Sciatic nerve (tissue), 2 donors: Measurements from ENCODE around the gene THEMIS. TPM values are rescaled to one million over a fixed set of nuclear protein-coding genes. Genes with fewer than 3 reads are reported as not detected.

Source experiments
- ATAC-seq: fragments of 200-7000 bp; cut with Tn5 transposase; one replicate; pipeline ENCODE4 v1.9.1; 2020; ENCODE audit warnings: mild to moderate bottlenecking, moderate library complexity
- DNase-seq: peaks from one replicate; pipeline ENCODE4 v3.0.0-alpha.2; 2020; ENCODE audit warnings: low spot score
- intact Hi-C: fragments of 100-400 bp; cut with DNase I; formaldehyde crosslinking; loops from one replicate; pipeline ENCODE4 v1.14.2; 2022
- total RNA-seq: library from RNA; stranded (reverse); fragmentation: NEBNext Ultra II Directional; extraction: Animal tissue kit (Norgen Biotek cat#: 25700); gene quantifications from one replicate; pipeline ENCODE4 v1.2.1, GENCODE V29; 2021
- donor health status: DM: no; HTN: no; CAD: no.
- donor health status: DM: no; HTN: no; CAD: no.

Gene THEMIS
- total RNA-seq, 1 donor from 2014 or later: 1.3 TPM

- intact Hi-C loops: no loop called here
- no peak for ATAC-seq
- DNase-seq: no peak
Observed at GRCh38 chr6:127869183-127869582, 31.7 kb downstream of the THEMIS start.

- ATAC-seq (no peak), DNase-seq (no peak)
- intact Hi-C loops: no loop called here
Observed at GRCh38 chr6:127868338-127868737, 32.5 kb downstream of the THEMIS start.

DNA sequence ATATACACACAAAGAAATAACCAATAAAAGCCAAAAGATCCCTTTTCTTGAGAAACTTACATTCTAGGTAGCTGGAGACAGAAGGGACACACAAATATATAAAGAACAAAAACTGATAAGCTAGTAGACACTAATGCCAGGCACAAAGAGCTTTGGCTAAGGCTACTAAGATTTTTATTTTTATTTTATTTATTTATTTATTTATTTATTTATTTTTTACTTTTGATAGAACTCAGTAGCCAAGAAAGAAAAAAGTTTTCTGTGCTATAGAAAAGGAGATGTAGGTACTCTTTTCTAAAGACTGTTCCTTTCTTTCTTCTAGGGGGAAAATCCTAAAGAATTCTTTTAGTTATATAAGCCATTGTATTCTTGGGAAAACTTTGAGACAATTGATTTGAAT, 34.1 kb downstream of the THEMIS start:
- intact Hi-C loops: no loop called here
- ATAC-seq (no peak), DNase-seq (no peak)

GRCh38 chr6:127865108-127865507, 35.8 kb downstream of the THEMIS start:
- DNase-seq (no peak), ATAC-seq (no peak)
- intact Hi-C loops: no loop called here

- DNase-seq (no peak), ATAC-seq (no peak)
- intact Hi-C loops: no loop called here
Observed at GRCh38 chr6:127864701-127865100, 36.2 kb downstream of the THEMIS start.

DNA sequence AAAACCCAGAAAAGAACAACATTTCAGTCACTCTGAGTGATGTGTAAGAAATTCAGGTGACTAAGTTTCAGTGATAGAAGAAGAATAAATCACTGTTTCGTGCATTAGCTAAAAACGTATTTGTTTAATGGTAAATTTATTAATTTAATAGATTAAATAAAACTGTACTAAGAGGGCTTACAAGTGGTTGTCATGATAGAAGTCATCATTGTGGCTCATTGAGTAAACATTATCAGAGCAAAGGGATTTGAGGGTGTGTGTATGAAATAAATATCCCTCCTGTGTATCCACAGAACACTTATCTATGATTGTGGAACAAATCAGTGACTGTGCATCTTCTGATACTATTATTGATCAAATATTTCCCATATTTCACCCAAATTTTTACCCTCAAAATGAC, 40.1 kb downstream of the THEMIS start:
- no peak for DNase-seq
- ATAC-seq: no peak
- intact Hi-C loops: no loop called here

GRCh38 chr6:127859956-127860355, 40.9 kb downstream of the THEMIS start:
- intact Hi-C loops: no loop called here
- ATAC-seq: no peak
- DNase-seq: no peak

DNA sequence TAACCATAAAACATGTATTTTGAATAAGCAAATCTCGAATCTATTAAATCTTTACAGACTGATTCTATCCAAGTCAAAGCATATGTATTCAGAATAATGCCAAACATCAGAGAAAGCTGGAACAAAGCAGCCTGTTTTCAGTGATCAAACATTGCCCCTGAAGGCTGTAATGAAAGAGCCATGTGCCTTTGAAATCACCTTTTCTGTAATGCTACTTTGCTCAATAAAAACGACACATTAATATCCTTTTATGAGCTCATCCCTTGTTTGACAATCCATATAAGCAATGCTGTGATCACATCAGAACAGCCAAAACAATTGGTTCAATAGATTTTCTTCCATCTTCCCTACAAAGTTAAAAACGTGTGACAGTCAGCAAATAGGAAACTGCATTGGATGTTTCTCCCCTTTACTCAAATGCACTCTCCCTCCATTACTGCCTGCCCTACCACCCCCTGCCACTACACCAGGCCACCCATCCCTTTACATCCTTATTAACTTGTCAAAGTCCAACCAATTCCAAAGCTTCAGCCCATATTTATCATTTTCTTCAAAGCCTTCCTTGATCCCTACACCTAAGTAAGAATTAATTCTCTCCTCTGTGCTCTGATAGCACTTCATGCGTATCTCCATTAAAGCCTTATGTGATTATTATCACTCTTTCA, 42.0 kb downstream of the THEMIS start:
- ATAC-seq: no peak
- intact Hi-C loops: no loop called here
- no peak for DNase-seq

DNA sequence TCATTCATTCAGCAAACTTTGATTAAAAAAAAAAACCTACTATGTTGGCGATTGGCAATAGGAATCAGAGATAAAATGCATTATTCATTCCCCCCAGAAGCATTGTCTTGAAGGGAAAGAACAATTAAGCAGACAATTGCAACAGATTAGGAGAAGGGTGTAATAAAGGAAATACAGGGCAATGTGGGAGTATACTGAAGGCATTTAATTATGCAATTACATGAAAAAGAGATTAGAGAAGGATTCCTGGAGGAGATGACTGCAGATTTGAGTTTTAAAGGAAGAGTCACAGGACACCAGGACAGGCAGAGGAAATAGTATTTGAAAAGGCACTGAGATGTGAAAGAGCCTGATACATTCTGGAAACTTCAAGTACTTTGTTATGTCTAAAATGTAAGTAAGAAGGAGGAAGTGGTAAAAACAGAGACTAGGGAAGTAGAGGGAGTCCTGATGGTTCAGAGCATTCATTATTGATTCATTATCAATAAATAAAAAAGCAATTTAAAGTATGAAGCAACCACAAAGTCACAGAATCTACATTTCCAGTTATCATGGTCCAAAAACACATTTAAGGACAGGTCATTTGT, 43.7 kb downstream of the THEMIS start:
- ATAC-seq: no peak
- no peak for DNase-seq
- intact Hi-C loops: no loop called here

DNA sequence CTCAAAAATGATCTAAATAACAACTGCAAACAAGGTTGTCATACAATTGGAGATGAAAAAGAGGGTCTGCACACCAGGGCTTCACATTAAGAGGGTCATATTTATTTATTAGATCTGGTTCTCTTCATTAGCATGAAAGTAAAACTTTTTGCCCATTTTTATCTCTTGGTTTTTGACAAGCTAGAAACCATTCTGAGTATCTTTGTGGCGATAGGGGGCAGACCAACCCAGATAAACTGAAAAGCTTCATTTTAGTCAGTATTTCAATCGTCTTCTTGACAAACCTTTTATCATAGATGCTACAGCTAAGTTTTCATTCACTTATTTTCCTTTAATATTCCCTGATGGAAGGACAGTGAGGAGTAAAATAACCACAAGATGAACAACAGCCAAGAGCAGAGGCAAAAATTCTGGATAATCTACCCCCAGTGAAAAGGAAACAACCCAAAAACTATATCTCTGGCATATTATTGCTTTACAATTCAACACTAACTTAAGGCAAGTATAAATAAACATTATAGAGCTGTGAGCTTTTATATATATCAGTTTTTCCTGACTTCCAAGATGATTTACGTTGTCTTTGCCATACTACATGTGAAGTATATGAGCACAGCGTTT, 45.2 kb downstream of the THEMIS start:
- peak; percentile 49 for ATAC-seq
- DNase-seq: no peak
- intact Hi-C loops: no loop called here

- intact Hi-C loops: no loop called here
- no peak for ATAC-seq
- no peak for DNase-seq
Observed at GRCh38 chr6:127854009-127854408, 46.8 kb downstream of the THEMIS start.

DNA sequence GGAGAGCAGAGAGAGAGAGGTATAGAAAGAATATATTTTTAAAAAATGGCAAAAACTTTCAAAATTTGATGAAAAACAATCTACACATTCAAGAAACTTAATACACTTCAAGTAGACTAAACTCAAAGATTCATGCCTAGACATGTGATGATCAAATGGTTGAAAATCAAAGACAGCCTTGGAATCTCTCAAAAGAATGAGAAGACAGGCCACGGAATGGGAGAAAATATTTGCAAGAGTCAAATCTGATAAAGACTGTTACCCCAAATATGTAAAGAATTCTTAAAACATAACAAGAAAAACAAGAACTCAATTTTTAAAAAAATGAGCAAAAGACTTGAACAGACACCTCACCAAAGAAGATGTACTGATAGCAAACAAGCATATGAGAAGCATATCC, 49.7 kb downstream of the THEMIS start:
- intact Hi-C loops: no loop called here
- ATAC-seq (no peak), DNase-seq (no peak)

DNA sequence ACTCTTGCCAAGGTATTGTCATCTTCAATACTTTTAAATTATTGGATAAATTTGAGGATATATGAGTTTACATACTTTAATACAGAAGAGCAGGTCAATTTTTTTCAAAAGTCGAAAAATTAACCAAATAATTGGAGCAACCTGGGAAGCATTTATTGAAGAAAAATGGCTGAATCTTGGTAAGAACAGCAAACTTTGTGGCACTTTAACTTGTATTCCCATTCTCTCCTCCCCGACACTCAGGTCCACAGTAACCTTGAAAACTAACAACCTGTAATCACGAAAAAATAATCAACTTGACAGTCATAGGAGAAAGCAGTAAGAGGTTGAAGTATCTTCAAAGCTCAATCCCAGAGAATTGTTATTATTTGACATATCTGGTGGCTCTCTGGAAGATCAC, 55.6 kb downstream of the THEMIS start:
- ATAC-seq: no peak

DNA sequence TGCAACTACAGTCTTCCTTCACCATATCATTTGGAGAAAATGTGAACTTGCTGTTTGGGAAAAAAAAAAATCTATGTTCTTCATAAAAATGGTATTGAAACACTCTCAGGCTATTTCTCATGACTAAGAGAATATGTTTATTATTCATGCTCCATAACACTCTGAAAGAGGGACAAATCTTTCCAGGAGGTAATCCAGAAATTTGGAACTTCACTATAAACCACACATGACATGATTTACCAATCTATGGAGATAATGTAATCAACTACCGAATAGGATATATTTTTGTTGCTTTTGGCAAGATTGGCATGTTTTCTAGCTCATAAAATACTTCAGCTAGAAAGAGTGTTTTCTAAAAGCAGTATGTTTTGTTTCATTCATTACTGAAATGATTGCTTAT, 56.3 kb downstream of the THEMIS start:
- intact Hi-C loops: no loop called here
- ATAC-seq: no peak
- DNase-seq: no peak

More for the DNA sequence above, 55.6 kb downstream of the THEMIS start:
- intact Hi-C loops: no loop called here
- DNase-seq: no peak

DNA sequence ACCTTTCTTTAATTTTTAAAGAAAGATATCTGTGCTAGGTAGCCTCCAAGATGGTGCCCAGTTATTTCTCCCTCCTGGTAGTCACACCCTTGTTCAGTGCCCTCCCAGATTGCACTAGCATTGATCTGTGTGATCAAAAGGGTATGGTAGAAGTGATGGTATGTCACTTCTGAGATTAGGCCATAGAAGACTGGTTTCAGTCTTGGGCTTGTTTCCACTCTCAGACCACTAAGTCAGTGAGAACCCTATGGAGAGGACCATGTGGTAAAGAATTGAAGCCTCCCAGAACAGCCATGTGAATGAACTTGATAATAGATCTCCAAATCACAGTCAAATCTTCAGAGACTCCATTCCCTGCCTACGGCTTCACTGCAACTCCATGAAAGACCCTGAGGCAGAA, 57.3 kb downstream of the THEMIS start:
- ATAC-seq (no peak), DNase-seq (no peak)
- intact Hi-C loops: no loop called here

DNA sequence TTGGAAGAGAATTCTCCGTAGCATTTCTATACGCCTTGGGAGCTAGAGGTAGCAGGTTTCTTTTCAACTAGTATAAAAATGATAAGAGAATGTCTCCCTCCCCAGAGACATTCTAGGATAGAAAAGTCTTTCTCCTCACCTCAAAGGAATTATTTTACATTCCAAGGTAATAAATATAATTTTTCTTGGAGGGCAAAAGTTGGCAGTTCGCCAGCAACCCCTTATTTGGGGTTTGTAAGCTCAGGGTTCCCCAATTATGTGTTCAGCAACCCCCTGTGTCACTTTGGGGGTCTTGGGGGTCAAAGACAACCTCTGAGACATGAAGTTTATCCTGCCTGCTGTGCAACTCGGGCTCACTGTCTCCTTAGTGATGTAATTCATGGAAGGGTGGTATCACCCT, 58.3 kb downstream of the THEMIS start:
- ATAC-seq: no peak
- intact Hi-C loops: no loop called here

GRCh38 chr6:127841811-127842210, 59.0 kb downstream of the THEMIS start:
- intact Hi-C loops: no loop called here
- DNase-seq: no peak

More for the DNA sequence above, 58.3 kb downstream of the THEMIS start:
- DNase-seq: no peak

DNA sequence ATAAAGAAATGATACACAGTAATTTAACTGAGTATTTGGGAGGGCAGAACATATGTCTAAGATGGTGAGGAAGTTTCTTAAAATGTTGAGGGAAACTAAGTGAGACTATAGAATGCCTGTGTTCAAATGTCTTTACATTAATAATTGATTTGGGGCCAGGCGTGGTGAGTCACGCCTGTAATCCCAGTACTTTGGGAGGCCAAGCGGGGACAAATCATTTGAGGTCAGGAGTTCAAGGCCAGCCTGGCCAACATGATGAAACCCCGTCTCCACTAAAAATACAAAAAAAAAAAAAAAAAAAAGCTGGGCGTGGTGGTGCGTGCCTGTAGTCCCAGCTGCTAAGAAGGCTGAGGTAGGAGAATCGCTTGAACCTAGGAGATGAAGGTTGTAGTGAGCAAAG, 66.7 kb downstream of the THEMIS start:
- no peak for ATAC-seq
- no peak for DNase-seq
- intact Hi-C loops: no loop called here

More at GRCh38 chr6:127841811-127842210, 59.0 kb downstream of the THEMIS start:
- ATAC-seq: no peak

GRCh38 chr6:127833336-127833735, 67.5 kb downstream of the THEMIS start:
- intact Hi-C loops: no loop called here
- no peak for DNase-seq
- no peak for ATAC-seq

DNA sequence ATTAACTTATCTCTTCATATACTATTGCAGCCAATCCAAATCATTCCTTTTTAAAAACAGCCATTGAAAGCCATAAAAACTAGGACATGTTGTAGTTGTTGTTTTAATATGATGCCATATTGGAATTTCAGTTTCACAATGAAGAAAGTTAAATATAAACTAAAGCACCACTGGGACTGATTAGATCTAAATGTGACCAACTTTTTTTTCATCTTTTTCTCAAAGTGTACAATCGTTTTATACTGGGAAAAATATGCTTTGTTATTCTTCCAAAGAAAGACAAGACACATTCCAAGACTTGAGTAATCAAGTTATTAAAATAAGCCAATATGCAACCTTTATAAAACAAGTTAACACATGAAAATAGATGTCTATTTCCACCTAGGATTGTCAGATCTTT, 68.5 kb downstream of the THEMIS start:
- DNase-seq: no peak
- intact Hi-C loops: no loop called here
- no peak for ATAC-seq

- no peak for ATAC-seq
- DNase-seq: no peak
- intact Hi-C loops: no loop called here
Observed at GRCh38 chr6:127824061-127824460, 76.8 kb downstream of the THEMIS start.
